ACC112 (cell line): ENCODE data around the gene BCAS3.

Experiments
- H2AFZ ChIP-seq: fragments of 200-600 bp; sonication (generic); one replicate; pipeline ENCODE4 v1.6.0; 2017; ENCODE audit warnings: antibody characterized with exemption, low read length; ENCODE audit not compliant: unreplicated experiment
- H3K27ac ChIP-seq: fragments of 200-600 bp; sonication (generic); 2 replicates; pipeline ENCODE4 v1.5.1; 2014; ENCODE audit warnings: low read depth, mild to moderate bottlenecking, antibody characterized with exemption, low read length, moderate library complexity
- H3K27me3 ChIP-seq: fragments of 200-600 bp; sonication (generic); 2 replicates; pipeline ENCODE4 v1.6.1; 2014; ENCODE audit warnings: mild to moderate bottlenecking, antibody characterized with exemption, low read length, moderate library complexity, mixed read lengths; ENCODE audit not compliant: insufficient read depth
- H3K36me3 ChIP-seq: fragments of 200-600 bp; sonication (generic); 2 replicates; pipeline ENCODE4 v1.6.1; 2016; ENCODE audit warnings: mild to moderate bottlenecking, antibody characterized with exemption, low read length, moderate library complexity, mixed read lengths; ENCODE audit not compliant: insufficient read depth
- H3K4me1 ChIP-seq: fragments of 200-600 bp; sonication (generic); one replicate; pipeline ENCODE4 v1.6.1; 2016; ENCODE audit warnings: low read length, mixed read lengths; ENCODE audit not compliant: insufficient read depth, unreplicated experiment, control insufficient read depth
- H3K4me3 ChIP-seq: fragments of 200-600 bp; sonication (generic); 2 replicates; pipeline ENCODE4 v1.5.1; 2014; ENCODE audit warnings: mild to moderate bottlenecking, low read depth, low read length
- H3K79me2 ChIP-seq: fragments of 200-600 bp; sonication (generic); one replicate; pipeline ENCODE4 v1.6.0; 2016; ENCODE audit warnings: low read length; ENCODE audit not compliant: control insufficient read depth, unreplicated experiment, insufficient read depth

The BCAS3 gene

GRCh38 chr17:61158376-61158775, 480.7 kb downstream of the BCAS3 start:
- H3K27ac ChIP-seq: no peak overlapping the region
- H3K4me3 ChIP-seq: peak overlapping the region; percentile 73; the same call in 1 of the 2 replicates
- H3K79me2 ChIP-seq: no peaks in the 10 kb centered on the region
- H3K27me3 ChIP-seq: no peaks in the 10 kb centered on the region
- no peaks in the 10 kb centered on the region for H3K36me3 ChIP-seq
- no peak overlapping the region for H2AFZ ChIP-seq
- peaks cover 25% of the 10 kb centered on the region for H3K4me1 ChIP-seq

GRCh38 chr17:61159221-61159814, 481.7 kb downstream of the BCAS3 start:
- H3K4me3 ChIP-seq: no peak overlapping the region
- peak overlapping the region; percentile 47 for H2AFZ ChIP-seq
- no peak overlapping the region for H3K27ac ChIP-seq
- H3K36me3 ChIP-seq: no peaks in the 10 kb centered on the region
- no peaks in the 10 kb centered on the region for H3K79me2 ChIP-seq
- peaks cover 25% of the 10 kb centered on the region for H3K4me1 ChIP-seq
- H3K27me3 ChIP-seq: no peaks in the 10 kb centered on the region

GRCh38 chr17:61160204-61160603, 482.6 kb downstream of the BCAS3 start:
- Histone ChIP-seq H3K4me3 (no peak overlapping the region), H3K79me2 (no peaks in the 10 kb centered on the region), H2AFZ (no peak overlapping the region), H3K36me3 (no peaks in the 10 kb centered on the region), H3K27me3 (no peaks in the 10 kb centered on the region), H3K27ac (no peak overlapping the region), H3K4me1 (peaks cover 25% of the 10 kb centered on the region)

GRCh38 chr17:61160789-61161445, 483.3 kb downstream of the BCAS3 start:
- no peak overlapping the region for H2AFZ ChIP-seq
- H3K36me3 ChIP-seq: no peaks in the 10 kb centered on the region
- no peak overlapping the region for H3K27ac ChIP-seq
- no peaks in the 10 kb centered on the region for H3K27me3 ChIP-seq
- no peaks in the 10 kb centered on the region for H3K79me2 ChIP-seq
- peaks cover 25% of the 10 kb centered on the region for H3K4me1 ChIP-seq
- no peak overlapping the region for H3K4me3 ChIP-seq

GRCh38 chr17:61161615-61162134, 484.0 kb downstream of the BCAS3 start:
- Histone ChIP-seq H3K4me1 (peaks cover 25% of the 10 kb centered on the region), H3K36me3 (no peaks in the 10 kb centered on the region), H3K79me2 (no peaks in the 10 kb centered on the region), H3K4me3 (no peak overlapping the region), H3K27me3 (no peaks in the 10 kb centered on the region), H3K27ac (no peak overlapping the region), H2AFZ (no peak overlapping the region)

GRCh38 chr17:61164517-61164916, 486.9 kb downstream of the BCAS3 start:
- peaks cover 2% of the 10 kb centered on the region for H3K4me1 ChIP-seq
- no peaks in the 10 kb centered on the region for H3K36me3 ChIP-seq
- H3K4me3 ChIP-seq: no peak overlapping the region
- no peaks in the 10 kb centered on the region for H3K27me3 ChIP-seq
- no peak overlapping the region for H2AFZ ChIP-seq
- H3K79me2 ChIP-seq: no peaks in the 10 kb centered on the region
- H3K27ac ChIP-seq: no peak overlapping the region

GRCh38 chr17:61167075-61167474, 489.4 kb downstream of the BCAS3 start:
- Histone ChIP-seq H3K27ac (no peak overlapping the region), H3K36me3 (no peaks in the 10 kb centered on the region), H3K4me3 (no peak overlapping the region), H3K27me3 (no peaks in the 10 kb centered on the region), H2AFZ (no peak overlapping the region), H3K79me2 (no peaks in the 10 kb centered on the region), H3K4me1 (no peaks in the 10 kb centered on the region)

- Histone ChIP-seq H3K27ac (no peak overlapping the region), H3K36me3 (no peaks in the 10 kb centered on the region), H3K79me2 (no peaks in the 10 kb centered on the region), H3K4me1 (no peaks in the 10 kb centered on the region), H3K27me3 (no peaks in the 10 kb centered on the region), H2AFZ (no peak overlapping the region), H3K4me3 (no peak overlapping the region)
Measured at GRCh38 chr17:61168506-61168905, 490.9 kb downstream of the BCAS3 start.

GRCh38 chr17:61174310-61174709, 496.7 kb downstream of the BCAS3 start:
- H3K27me3 ChIP-seq: no peaks in the 10 kb centered on the region
- no peak overlapping the region for H2AFZ ChIP-seq
- no peak overlapping the region for H3K27ac ChIP-seq
- H3K36me3 ChIP-seq: no peaks in the 10 kb centered on the region
- no peaks in the 10 kb centered on the region for H3K4me1 ChIP-seq
- H3K4me3 ChIP-seq: no peak overlapping the region
- H3K79me2 ChIP-seq: no peaks in the 10 kb centered on the region

GRCh38 chr17:61175298-61176142, 497.9 kb downstream of the BCAS3 start:
- Histone ChIP-seq H3K4me1 (no peaks in the 10 kb centered on the region), H3K27me3 (no peaks in the 10 kb centered on the region), H3K27ac (no peak overlapping the region), H2AFZ (no peak overlapping the region), H3K36me3 (no peaks in the 10 kb centered on the region), H3K4me3 (no peak overlapping the region), H3K79me2 (no peaks in the 10 kb centered on the region)
